NCI-H510A treated with DMSO at 0.1 percent for 48 hours (cell line): ENCODE results near the gene TIMP2.
"Not testable (repeated sequence)": the region's sequence is repeated elsewhere in the genome, so short reads cannot be mapped to it uniquely, and the experiment has no call there.

Source experiments
- DNase-seq: peaks from one replicate; lab custom pipeline; 2025; lab: John Stamatoyannopoulos, UW

TIMP2 gene, protein sequence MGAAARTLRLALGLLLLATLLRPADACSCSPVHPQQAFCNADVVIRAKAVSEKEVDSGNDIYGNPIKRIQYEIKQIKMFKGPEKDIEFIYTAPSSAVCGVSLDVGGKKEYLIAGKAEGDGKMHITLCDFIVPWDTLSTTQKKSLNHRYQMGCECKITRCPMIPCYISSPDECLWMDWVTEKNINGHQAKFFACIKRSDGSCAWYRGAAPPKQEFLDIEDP

DNA sequence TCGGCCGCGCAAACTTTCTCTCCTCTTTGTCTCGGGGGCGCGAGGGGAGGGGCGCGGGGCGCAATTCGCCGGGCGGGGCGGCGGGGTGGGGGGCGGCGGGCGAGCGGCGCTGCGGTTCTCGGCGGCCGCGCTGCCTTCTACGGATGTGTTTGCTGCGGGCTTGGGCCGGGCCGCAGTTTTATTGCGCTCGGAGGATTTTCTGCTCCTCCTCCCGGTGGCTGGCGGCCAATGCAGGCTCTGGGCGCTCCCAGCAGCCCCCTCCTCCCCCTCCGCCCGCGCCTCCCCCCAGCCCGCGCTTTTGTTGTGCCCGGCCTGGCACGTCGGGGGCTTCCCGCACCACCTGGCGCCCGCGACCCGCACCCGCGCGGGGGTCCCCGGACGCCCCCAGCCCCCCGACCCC lies at the start of gene TIMP2:
TSS of gene TIMP2 (minus strand) at position 154 of the 400 bp plus-strand sequence. CDS start 299 bp downstream, outside the sequence.
- peak; percentile 62 for DNase-seq

DNA sequence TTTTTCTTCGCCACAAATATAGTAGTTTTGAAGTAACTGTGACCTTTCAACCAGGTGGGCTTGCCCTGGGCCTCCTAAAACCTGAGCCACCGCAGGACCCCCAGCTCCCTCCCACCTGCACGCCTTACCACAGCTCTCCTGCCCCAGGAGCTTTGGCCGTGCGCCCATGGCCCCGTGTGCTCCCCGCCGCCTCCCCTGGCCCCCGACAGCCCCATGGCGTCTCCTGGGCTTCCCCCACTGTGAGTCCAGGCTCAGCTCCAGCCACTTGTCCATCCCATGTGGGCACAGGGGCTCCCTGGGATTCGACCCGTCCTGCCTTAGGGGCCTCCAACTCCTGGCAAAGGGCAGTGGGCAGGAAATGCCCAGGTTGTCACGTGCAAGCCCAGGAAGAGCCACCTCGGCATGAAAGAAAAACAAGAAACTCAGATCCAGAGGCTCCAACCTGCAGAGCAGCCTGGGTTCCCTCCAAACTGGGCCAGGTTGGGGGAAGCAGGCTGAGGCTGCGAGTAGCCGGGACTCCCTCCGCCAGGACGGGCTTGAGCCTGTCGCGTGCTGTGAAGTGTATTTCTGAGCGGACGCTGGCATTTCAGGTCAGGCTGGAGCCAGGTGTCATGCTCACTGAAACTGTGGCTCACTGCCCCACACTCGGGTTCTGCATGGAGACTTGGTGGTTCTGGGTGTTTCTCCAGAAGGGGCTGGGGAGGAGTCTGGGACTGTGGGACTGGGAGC lies 48.8 kb upstream of the TIMP2 start:
- no peak for DNase-seq

DNA sequence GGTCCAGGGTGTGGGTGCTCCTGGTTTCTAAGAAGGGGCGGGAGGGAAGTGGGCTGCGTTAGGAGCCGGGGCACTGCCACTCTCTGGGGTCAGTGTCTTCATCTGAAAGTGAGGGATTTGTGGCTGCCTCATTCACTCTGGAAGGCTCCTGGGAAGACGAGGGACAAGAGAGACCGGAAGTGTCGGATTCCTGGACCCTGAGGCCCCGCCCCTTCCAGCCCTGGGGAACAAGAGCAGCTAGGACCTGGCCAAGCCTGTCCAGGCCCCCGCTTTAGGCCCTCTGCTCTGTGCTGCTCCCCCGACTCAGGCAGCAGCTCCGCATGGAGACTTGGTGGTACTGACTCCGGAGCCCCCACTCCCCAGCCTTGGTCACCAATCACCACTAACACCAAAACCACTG lies 48.0 kb upstream of the TIMP2 start:
- DNase-seq, result no peak

DNA sequence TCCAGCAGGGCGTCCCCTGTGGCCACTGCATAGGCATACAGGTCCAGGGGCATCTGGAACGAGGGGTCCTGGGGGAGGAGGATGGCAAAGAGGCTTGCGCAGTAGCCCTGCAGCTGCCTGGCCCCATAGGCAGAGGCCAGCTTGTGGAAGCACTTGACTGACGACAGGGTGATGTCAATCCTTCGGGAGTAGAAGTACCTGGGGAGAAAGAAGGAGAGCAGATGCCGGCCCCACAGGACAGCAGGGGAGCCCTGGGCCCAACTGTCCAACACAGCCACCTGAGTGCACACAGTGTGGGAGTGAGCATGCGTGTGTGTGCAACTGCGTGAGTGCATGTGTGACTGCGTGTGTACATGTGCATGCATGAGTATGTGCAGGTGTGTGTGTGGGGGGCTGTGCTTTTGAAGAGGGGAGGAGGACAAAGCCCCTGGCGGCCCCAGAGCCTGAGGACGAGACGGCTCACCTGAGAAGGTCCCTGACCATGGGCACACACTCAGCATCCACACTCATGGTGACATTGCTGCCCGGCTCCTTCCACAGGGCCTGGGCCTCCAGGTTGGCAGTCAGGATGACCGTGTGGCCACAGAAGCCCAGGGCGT lies 47.4 kb upstream of the TIMP2 start:
- no peak for DNase-seq

DNA sequence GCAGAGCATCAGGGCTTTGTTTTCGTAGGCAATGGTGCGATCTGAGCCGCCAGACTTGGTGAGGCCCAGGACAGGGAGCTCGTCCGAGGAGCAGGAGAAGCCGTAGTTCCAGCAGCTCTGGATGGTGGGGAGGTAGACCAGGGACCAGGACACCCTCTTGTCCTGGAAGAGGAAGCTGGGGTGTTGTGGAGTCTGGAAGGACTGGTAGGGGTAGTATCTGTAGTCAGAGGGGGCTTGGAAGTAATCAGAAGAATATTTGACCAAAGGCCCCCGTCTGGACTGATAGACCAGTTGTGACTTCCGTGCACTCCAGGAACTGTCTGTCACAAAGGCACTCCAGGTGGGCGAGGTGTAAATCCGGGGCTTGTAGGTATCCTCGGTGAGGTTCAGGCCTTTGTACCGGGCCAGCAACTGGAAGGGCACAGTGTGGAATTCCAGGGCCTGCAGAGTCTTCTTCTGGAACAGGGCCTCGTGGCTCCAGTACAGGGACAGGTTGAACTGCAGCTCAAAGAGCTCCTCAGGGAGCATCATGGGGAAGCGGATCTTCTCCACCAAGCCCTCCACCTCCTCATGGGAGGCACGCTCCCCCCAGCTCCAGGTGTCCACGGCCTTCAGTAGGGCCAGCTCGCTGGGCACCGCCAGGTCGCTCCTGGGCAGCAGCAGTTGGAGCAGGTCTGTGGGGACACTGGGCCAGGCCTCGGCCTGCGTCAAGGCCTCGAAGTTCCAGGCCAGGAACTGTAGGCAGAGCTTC lies 46.7 kb upstream of the TIMP2 start:
- no peak for DNase-seq

DNA sequence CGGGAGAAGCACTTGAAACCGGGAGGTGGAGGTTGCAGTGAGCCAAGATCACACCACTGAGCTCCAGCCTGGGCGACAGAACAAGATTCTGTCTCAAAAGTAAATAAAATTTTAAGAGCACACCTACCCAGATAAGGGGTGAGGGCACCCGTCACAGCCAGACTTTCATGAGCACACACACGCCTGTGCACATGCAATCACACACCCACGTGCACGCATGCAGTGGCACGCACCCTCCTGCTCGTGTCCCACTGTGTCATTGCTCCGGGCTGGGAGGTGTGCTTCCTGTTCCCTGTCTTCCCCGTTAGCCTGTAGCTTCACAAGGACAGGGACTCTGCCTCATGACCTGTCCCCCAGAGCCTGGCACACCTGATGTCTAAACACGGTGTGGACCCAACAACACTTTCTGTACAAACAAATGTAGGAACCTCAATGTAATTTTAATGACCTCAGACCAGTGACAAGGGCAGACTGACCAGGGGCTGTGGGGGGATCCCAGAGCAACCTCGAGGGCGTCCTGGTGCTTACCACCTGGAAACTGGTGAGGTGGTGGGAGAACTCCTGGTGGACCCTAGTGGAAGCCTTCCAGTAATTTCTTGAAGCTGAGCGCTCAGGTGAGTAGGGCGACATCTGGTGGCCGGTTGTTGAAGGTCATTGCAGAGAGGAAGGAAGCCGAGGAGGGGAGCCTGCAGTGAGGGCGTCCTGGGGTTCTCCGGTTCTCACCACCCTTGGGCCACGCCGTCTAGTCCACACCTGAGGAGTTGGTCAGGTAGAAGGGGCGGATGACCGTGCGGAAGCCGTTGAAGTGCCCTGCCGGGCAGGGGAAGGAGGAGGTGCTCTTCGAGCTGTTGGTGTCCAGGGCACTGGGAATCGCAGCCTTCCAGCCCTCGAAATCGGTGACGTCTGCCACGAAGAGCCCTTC lies 45.9 kb upstream of the TIMP2 start:
- peak; percentile 86 for DNase-seq

DNA sequence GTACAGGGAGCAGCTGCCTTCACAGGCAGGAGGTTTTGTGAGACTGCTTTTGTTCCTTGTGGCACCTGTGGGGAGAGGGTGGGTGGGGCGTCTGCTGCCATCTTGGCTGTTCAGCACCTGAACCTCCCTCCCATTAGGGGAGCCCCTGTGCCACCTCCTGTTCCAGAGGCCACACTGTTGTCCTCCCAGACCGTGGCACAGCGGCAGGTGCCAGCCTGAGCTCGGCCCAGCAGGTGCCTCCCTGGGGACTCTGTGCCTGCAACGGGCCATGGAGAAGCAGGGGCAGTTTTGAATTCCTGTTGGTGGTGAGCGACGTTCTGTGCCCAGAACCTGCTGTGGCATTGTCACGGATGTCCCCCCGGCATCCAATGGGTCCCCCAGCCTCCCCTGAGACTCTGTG lies 44.7 kb upstream of the TIMP2 start:
- no peak for DNase-seq

DNA sequence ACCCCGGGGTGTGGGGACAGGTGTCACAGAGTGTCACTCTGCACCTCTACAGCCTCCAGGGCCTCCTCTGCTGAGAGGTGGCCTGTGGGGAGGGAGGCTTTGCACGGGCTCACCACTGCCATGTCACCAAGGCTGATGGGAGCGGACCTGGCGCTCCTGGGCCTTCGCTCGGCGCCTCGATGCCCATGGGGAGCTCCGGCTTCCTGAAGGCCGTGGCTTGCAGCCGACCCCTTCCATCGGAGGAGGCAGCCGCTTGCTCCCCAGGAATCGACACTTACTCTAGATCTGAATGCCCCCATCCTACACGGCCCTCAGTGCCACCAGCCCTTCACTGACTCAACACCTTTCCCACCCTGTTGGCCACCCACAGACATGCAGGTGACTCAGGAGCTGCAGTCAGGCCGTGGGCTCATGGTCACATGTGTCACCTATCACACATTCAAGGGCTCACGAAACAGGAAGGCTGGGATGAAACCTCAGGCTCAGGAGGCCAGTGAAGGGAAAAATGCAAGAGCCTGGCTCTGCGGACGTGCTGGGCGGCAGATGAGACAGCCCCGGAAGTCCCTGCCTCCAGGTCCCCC lies 42.7 kb upstream of the TIMP2 start:
- no peak for DNase-seq

DNA sequence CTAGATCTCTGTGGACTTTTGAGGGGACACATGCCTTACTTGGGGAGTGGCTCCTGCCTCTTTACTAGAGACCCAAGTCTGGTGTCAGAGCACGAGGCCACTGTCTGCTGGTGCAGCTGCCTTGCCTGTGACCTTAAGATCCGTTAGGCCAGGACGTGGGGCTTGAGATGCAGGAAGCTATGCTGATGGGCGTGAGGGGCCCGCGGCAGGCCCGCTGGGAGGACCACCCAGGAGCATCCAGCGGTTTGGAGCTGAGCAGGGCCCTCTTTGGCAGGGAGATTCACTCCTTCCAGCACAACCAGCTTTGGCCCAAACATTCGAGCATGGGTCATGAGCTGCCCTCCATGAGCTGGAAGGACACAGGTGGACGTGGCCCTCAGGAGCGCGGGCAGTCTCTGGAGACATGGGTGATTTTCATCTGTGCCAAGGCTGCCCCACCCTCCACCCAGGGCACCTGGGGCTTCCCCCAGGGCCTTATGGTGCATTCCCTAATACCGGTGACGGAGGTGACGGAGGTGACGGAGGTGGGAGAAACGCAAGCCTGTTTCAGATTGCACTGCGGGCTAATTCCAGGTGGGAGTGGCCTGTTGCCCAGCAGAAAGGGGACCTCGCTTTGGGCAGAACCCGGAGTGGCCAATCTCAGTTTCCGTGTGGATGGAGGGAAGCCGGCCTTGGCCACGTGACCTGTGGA lies 41.9 kb upstream of the TIMP2 start:
- DNase-seq, result no peak

DNA sequence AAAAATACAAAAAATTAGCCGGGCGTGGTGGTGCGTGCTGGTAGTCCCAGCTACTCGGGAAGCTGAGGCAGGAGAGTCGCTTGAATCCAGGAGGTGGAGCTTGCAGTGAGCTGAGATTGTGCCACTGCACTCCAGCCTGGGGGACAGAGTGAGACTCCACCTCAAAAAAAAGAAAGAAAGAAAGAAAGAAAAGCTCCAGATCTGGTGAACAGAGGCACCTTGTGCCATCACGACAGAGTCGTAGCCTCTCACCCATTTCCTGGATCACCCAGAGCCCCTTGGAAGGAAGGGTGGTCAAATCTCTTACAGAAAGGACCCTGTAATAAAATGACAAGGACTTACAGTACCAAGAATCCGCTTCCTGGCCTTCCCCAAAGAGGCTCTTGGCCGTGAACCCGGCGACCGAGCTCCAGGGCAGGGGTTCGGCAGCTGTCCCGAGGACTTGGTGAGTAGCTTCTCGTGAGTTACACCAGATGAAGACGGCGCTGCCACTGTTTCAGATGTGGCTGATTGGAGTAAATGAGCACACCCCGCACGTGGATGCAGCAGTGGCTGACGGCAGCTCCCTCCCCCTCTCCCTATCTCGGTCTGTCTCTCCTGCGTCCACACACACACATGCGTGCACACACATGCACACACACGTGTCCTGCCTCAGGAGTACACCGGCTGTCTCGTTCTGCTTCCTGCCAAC lies 41.1 kb upstream of the TIMP2 start:
- no peak for DNase-seq

DNA sequence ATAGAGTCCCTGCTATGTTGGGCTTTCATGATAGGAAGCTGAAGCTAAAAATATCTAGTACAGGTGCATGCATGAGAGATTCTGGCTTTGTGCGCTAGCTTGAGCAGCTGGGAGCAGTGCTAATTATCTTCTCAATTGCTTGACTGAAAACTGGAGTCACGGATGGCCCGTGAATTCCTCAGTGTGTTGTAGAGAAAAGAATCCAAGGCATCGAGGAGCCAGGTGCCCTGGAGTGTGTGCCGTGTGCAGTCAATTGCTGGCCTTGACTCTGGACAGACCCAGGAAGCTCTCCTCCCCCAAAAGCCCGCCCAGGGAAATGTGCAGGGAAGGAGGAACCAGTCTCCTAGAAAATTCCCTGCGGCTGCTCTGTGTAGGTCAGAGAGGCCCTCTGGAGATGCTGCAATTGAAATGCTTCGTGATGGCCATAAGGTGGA lies 40.3 kb upstream of the TIMP2 start:
- peak; percentile 62 for DNase-seq

DNA sequence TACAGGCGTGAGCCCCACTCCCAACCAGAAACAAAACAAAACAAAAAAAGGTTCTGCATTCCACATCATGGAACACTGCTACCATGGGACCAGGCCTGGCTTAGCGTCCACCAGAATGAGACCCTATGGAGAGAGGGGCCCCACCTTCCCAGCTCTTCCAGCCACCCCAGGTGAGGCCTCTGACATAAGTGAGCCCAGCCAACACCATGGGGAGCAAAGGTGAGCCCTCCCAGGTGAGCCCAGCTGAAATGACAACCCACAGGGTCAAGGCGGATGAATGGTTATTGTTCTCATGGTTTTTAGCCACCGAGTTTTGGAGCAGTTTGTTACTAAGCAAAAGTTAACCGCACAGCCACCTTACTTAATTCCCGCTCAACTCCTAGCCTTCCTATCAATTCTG lies 38.2 kb upstream of the TIMP2 start:
- no peak for DNase-seq

DNA sequence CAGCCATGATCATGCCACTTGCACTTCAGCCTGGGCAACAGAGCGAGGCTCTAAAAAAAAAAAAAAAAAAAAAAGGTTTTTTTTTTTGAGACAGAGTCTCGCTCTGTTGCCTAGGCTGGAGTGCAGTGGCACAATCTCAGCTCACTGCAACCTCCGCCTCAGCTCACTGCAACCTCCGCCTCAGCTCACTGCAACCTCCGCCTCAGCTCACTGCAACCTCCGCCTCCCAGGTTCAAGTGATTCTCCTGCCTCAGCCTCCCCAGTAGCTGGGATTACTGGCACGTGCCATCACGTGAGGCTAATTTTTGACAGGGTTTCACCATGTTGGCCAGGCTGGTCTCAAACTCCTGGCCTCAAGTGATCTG lies 37.8 kb upstream of the TIMP2 start:
- not testable (repeated sequence) for DNase-seq

DNA sequence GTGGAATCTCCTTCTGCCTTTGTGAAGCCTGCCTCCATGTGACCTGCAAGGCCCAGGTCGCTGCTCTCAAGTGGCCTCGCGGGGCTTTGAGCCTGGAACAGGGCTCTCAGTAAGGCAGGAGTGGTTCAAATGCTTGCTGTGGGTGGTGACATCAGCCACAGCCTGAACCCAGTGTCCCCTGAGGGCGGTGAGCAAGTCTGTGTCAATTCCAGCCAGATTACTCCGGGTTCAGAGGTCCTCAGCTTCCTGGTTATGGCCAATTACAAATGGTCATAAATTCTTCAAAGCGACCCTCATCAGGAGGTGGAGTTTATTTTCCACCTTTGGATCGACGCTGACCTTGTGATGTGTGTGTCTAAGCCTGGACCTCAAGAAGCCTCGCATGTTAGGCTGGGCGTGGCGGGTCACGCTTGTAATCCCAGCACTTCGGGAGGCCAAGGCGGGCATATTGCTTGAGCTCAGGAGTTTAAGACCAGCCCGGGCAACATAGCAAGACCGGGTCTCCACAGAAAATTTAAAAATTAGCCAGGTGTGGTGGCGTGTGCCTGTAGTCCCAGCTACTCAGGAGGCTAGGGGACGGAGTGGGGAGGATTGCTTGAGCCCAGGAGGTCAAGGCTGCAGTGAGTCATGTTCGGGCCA lies 37.3 kb upstream of the TIMP2 start:
- no peak for DNase-seq

DNA sequence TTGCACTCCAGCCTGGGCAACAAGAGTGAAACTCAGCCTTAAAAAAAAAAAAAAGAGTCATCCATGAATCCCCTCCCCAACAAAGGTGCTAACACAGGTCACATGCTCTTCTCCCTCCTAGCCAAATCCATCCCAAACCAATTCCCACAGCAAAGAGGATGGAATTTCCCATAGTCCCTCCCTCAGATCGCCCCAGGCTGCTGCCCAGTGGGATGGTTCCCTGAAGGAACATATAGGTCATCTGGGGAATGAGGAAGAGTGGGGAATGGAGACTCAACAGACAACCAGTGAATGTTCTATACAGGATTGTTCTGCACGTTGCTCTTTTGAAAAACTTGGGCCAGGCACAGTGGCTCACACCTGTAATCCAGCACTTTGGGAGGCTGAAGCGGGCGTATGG lies 36.4 kb upstream of the TIMP2 start:
- DNase-seq, result no peak

DNA sequence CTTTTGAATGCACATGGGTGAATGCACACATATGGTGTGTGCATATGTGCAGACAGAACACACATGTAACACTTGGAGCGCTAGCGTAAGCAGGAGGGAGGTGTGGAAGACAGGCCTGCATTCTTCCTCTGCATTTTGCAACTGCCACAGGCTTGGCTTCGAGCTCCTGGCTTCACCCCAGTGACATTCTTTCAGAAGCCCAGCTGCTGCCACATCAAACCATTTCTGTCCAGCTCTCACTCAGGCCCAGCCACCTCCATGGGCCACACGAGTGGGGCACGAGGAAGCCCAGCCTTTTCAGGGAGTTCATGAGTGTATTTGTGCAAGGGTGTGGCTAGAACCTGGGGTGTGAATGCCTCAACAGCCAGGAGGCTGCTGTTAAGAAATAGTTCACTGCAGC lies 35.7 kb upstream of the TIMP2 start:
- DNase-seq, result no peak

DNA sequence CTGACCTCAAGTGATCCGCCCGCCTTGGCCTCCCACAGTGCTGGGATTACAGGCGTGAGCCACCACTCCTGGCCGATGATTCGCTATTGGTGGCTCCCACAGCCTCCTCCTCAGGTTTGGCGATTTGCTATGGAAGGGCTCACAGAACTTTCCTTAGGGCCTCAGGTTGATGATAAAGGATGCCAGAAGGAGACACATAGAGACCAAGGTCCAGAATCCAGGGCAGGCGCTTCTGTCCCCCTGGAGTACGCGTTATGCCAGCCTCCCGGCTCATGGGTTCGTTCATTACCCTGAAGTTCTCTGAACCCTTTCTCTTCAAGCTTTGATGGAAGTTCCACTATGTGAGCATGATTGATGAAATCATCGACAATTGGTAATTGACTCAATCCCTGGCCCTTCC lies 34.6 kb upstream of the TIMP2 start:
- no peak for DNase-seq

DNA sequence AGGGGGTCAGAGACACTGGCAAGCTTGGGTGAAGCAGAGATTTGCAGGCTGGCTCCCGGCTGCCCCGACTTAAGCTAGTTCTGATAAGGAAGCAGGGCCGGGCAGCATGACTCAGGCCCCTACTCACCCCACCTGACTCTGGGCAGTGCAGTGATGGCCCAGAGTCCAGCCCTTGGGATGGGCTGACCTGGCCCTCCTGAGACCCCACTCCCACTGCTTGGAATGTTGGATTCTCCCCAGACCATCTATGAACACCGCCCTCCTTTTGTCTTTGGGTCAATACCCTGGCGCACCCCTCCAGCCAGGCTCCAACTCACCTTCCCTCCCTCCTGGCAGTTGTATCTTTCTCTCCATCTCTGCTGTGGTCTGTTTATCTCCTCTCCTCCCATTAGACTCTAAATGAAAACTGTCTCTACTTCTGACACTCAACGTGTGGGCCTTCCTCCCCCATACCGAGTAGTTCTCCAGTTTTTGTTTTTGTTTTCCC lies 33.5 kb upstream of the TIMP2 start:
- no peak for DNase-seq

DNA sequence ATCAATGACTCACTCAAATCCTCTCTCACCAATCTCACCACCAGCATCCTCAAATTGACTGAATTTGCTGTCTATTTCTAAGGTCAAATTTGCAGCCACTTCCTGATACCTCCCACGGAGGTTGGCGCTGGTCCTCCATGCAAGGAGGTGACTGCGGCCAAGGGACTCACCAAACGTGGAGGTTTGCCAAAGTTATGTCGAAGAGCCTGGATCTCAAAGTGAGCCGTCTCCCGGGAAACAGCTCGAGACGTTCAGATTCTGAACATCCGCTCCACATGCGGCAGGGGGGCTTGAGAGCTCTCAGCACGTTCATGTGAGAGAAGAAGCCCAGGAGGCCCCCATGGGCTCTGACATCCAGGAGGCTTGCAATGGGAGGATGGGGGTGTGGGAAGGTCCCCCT lies 31.9 kb upstream of the TIMP2 start:
- no peak for DNase-seq
